ENCODE data around the gene PRDM15. TPM values are rescaled to one million over a fixed set of nuclear protein-coding genes. Genes with fewer than 3 reads are reported as not detected.

PRDM15 gene
- total and polyA plus RNA-seq, 7 experiments from 2014 or later, result 1.3 to 20.1 (median 15.1) TPM

DNA sequence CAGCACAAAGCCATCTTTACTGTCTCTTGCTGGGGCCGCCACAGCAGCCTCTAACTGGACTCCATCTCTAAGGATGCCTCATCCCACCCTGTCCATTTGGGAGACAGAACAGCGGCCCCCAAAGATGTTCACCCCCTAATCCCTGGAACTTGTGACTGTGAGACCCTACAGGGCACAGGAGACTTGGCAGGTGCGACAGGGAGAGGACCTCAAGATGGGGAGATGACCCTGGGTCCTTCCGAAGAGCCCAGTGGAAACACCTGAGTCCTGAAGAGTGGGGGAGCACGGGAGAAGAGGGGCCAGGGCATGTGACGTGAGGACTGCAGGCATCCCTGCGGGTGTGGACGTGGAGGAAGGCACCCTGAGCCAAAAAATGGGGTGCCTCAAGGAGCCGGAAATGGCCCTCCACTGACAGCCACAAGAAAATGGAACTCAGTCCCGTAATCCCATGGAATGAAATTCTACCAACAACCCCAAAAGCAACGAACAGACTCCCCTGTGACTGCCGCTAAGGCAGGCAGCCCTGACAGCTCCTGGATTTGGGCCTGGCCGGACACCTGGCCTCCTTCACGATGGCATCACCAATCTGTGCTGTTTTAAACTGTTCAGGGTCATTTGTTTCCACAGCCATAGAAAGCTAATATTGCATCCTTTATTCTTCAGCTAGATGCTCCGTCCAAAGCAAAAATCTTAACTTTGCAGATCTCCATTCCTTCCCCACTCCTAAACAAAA lies 40.7 kb upstream of the PRDM15 start:
- Histone ChIP-seq H3K4me3 (ENCODE audit: low read length) (no peak overlapping the region), H3K9me3 (ENCODE audit: control insufficient read depth in 2 of 3, low read length in 3 of 3) (no peaks in the 10 kb centered on the region), H3K27me3 (ENCODE audit: control insufficient read depth in 2 of 2, insufficient read depth in 2 of 2, low read length in 2 of 2) (no peaks in the 10 kb centered on the region), H3K4me1 (ENCODE audit: control insufficient read depth in 2 of 2, insufficient read depth in 2 of 2, low read length in 2 of 2) (peaks cover 9 to 11% of the 10 kb centered on the region in 2 donors), H3K36me3 (ENCODE audit: control insufficient read depth in 2 of 3, insufficient read depth in 3 of 3, low read length in 3 of 3) (peaks cover 0 to 43% (median 0%) of the 10 kb centered on the region in 3 experiments), H3K27ac (ENCODE audit: low read depth, low read length) (no peak overlapping the region)
- Mint-ChIP-seq H3K4me1 (peaks cover 20 to 32% (median 24%) of the 10 kb centered on the region in 7 donors), H3K36me3 (peaks cover 11 to 47% (median 14%) of the 10 kb centered on the region in 5 donors), H3K27ac (no peak overlapping the region), H3K4me3 (no peak overlapping the region), H3K9me3 (no peaks in the 10 kb centered on the region), H3K27me3 (no peaks in the 10 kb centered on the region)
- no peak for ATAC-seq
- intact Hi-C loops (cut with micrococcal nuclease), result no loop called here
- ChIA-PET POLR2A (no interaction called here), CTCF (no interaction called here)
- no peak for DNase-seq

DNA sequence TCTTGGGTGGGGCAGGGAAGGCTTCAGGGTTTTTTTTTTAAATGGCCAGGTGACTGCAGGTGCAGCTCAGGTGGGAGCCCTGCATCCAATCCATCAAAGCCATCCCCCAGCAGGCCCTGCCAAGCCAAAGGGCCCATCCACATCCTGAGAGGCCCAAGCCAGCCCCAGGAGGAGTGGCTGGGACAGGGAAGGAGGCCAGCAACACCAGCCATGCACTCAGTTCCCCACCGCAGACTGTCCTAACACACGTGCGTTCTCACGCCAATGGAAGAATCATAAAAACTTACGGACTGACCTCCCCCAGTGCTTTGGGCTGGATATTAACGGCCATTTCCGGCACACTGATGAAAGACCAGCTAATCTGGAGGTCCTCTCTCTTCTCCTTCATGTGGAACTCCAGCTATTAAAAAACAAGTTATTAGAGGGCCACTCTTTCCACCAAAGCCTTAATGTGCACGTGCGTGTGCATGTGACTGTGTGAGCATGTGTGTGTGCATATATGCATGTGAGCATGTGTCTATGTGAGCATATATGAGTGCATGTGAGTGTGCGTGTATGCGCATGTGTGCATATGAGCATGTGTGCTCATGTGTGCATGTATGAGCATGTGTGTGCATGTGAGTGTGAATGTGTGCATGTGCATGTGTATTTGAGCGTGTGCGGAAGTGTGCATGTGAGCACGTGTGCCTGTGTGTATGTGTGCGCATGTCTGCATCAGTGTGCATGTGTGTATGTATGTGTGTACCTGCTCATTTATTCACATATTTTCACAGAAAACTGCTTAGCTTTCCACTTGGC lies 39.6 kb upstream of the PRDM15 start:
- DNase-seq, result no peak
- ChIA-PET POLR2A (no interaction called here), CTCF (interaction anchor here (0.6 kb wide), 1 partner anchor 8 kb away, joined by 3 read pairs; no protein-coding TSS in a partner anchor)
- no peak for ATAC-seq
- intact Hi-C loops (cut with micrococcal nuclease), result no loop called here
- H3K4me1 Mint-ChIP-seq, result peaks cover 10 to 22% (median 15%) of the 10 kb centered on the region in 7 donors
- peak overlapping the region in 1 of 9 donors; percentile 55 for H3K27ac Mint-ChIP-seq
- no peak overlapping the region for H3K4me3 Mint-ChIP-seq
- peaks cover 0 to 51% (median 5%) of the 10 kb centered on the region in 3 experiments for H3K36me3 ChIP-seq (ENCODE audit: control insufficient read depth in 2 of 3, insufficient read depth in 3 of 3, low read length in 3 of 3)
- H3K4me3 ChIP-seq (ENCODE audit: low read length), result no peak overlapping the region
- H3K27me3 ChIP-seq (ENCODE audit: control insufficient read depth in 2 of 2, insufficient read depth in 2 of 2, low read length in 2 of 2), result no peaks in the 10 kb centered on the region
- peaks cover 11 to 49% (median 14%) of the 10 kb centered on the region in 5 donors for H3K36me3 Mint-ChIP-seq
- H3K27ac ChIP-seq (ENCODE audit: low read depth, low read length), result no peak overlapping the region
- peaks cover 1 to 3% of the 10 kb centered on the region in 2 donors for H3K4me1 ChIP-seq (ENCODE audit: control insufficient read depth in 2 of 2, insufficient read depth in 2 of 2, low read length in 2 of 2)
- H3K9me3 Mint-ChIP-seq, result no peaks in the 10 kb centered on the region
- no peaks in the 10 kb centered on the region for H3K9me3 ChIP-seq (ENCODE audit: control insufficient read depth in 2 of 3, low read length in 3 of 3)
- H3K27me3 Mint-ChIP-seq, result no peaks in the 10 kb centered on the region

DNA sequence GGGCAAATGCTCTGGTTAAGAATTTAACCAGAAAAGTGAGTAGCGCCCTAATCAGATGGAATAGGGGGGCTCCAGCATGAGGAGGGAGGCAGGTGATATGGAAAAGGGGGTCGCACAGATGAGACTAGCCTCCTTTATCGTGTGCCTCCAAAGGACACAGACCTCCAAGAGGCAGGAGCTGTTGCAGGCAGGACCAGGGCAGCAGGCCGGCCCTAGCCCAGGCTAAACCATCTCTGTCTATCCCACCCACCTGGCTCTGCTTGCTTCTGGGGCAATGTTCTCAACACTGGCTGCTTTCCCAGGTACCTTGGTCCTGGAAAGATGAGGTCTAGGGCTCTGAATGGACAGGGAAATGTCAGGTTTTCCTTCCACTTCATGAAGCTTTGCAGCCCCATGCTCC lies 38.4 kb upstream of the PRDM15 start:
- H3K27ac Mint-ChIP-seq, result no peak overlapping the region
- H3K4me1 Mint-ChIP-seq, result peaks cover 0 to 12% (median 4%) of the 10 kb centered on the region in 7 donors
- Histone ChIP-seq H3K27ac (ENCODE audit: low read depth, low read length) (no peak overlapping the region), H3K4me3 (ENCODE audit: low read length) (no peak overlapping the region), H3K36me3 (ENCODE audit: control insufficient read depth in 2 of 3, insufficient read depth in 3 of 3, low read length in 3 of 3) (peaks cover 0 to 63% (median 5%) of the 10 kb centered on the region in 3 experiments), H3K9me3 (ENCODE audit: control insufficient read depth in 2 of 3, low read length in 3 of 3) (no peaks in the 10 kb centered on the region), H3K4me1 (ENCODE audit: control insufficient read depth in 2 of 2, insufficient read depth in 2 of 2, low read length in 2 of 2) (no peaks in the 10 kb centered on the region), H3K27me3 (ENCODE audit: control insufficient read depth in 2 of 2, insufficient read depth in 2 of 2, low read length in 2 of 2) (no peaks in the 10 kb centered on the region)
- DNase-seq (no peak), ATAC-seq (no peak)
- intact Hi-C loops (cut with micrococcal nuclease), result no loop called here
- H3K4me3 Mint-ChIP-seq, result no peak overlapping the region
- H3K9me3 Mint-ChIP-seq, result no peaks in the 10 kb centered on the region
- ChIA-PET POLR2A (interaction anchor here (0.9 to 1.2 kb wide), 2 partner anchors 9 to 190 kb away, joined by 3 to 5 read pairs; no protein-coding TSS in a partner anchor), CTCF (no interaction called here)
- H3K27me3 Mint-ChIP-seq, result no peaks in the 10 kb centered on the region
- H3K36me3 Mint-ChIP-seq, result peaks cover 11 to 55% (median 14%) of the 10 kb centered on the region in 5 donors

DNA sequence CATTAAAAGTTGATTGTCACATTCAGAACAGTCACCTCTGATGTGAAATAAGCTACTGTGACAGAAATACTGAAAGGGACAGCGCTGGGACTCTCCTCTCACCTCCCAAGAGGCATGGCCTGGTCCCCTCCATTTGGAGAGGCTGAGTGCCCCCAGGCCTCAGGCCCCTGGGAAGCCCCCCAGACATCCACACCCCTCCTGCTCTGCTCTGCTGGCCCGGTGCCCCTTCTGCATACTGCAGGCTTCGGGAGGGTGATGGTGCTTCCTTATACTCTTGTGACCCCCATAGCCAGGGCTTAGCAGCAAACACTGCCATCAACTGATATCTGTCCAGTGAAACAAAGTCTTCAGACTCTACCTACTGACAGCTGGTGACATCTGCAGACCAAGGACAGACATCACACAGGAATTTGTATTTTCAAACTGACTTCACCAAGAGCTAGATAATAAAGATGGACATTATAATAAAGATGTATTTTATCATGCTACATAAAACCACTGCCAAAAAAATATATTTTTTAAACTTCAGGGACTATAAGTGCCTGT lies 37.8 kb upstream of the PRDM15 start:
- H3K27me3 ChIP-seq (ENCODE audit: control insufficient read depth in 2 of 2, insufficient read depth in 2 of 2, low read length in 2 of 2), result no peaks in the 10 kb centered on the region
- Mint-ChIP-seq H3K27ac (no peak overlapping the region), H3K9me3 (no peaks in the 10 kb centered on the region), H3K36me3 (peaks cover 13 to 55% (median 17%) of the 10 kb centered on the region in 5 donors), H3K27me3 (no peaks in the 10 kb centered on the region), H3K4me3 (no peak overlapping the region), H3K4me1 (peaks cover 0 to 10% (median 4%) of the 10 kb centered on the region in 7 donors)
- POLR2A ChIA-PET, result interaction anchor here (0.7 to 1.2 kb wide), 3 partner anchors 9 to 191 kb away, joined by 3 to 5 read pairs (median 3); no protein-coding TSS in a partner anchor
- DNase-seq (no peak), ATAC-seq (no peak)
- intact Hi-C loops (cut with micrococcal nuclease), result no loop called here
- CTCF ChIA-PET, result interaction anchor here (0.7 kb wide), 1 partner anchor 170 kb away, joined by 3 read pairs; no protein-coding TSS in a partner anchor
- no peak overlapping the region for H3K27ac ChIP-seq (ENCODE audit: low read depth, low read length)
- peaks cover 0 to 66% (median 5%) of the 10 kb centered on the region in 3 experiments for H3K36me3 ChIP-seq (ENCODE audit: control insufficient read depth in 2 of 3, insufficient read depth in 3 of 3, low read length in 3 of 3)
- no peak overlapping the region for H3K4me3 ChIP-seq (ENCODE audit: low read length)
- H3K9me3 ChIP-seq (ENCODE audit: control insufficient read depth in 2 of 3, low read length in 3 of 3), result no peaks in the 10 kb centered on the region
- H3K4me1 ChIP-seq (ENCODE audit: control insufficient read depth in 2 of 2, insufficient read depth in 2 of 2, low read length in 2 of 2), result no peaks in the 10 kb centered on the region

DNA sequence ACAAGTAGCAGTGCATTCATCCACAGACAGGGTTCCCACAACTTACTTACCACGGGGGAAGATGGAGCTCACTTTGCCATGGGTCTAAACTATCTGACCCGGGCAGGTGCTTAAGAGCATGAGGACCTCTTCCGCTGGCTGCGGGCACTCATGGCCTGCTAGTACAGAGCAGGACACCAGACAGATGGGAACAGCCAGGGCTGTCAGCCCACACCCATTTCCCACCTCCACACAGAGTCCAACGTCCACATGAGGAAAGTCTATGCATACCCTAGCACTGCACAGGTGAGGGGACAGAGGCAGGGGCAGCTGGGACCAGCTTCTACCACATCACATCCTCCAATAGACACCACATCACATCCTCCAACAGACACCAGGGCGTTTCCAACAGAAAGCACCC lies 35.8 kb upstream of the PRDM15 start:
- no peaks in the 10 kb centered on the region for H3K9me3 ChIP-seq (ENCODE audit: control insufficient read depth in 2 of 3, low read length in 3 of 3)
- Mint-ChIP-seq H3K9me3 (no peaks in the 10 kb centered on the region), H3K4me1 (no peaks in the 10 kb centered on the region), H3K4me3 (no peak overlapping the region), H3K36me3 (peaks cover 12 to 63% (median 20%) of the 10 kb centered on the region in 5 donors), H3K27me3 (no peaks in the 10 kb centered on the region), H3K27ac (no peak overlapping the region)
- H3K4me1 ChIP-seq (ENCODE audit: control insufficient read depth in 2 of 2, insufficient read depth in 2 of 2, low read length in 2 of 2), result no peaks in the 10 kb centered on the region
- POLR2A ChIA-PET, result no interaction called here
- no peak overlapping the region for H3K27ac ChIP-seq (ENCODE audit: low read depth, low read length)
- CTCF ChIA-PET, result no interaction called here
- intact Hi-C loops (cut with micrococcal nuclease), result no loop called here
- H3K4me3 ChIP-seq (ENCODE audit: low read length), result no peak overlapping the region
- H3K27me3 ChIP-seq (ENCODE audit: control insufficient read depth in 2 of 2, insufficient read depth in 2 of 2, low read length in 2 of 2), result no peaks in the 10 kb centered on the region
- ATAC-seq, result no peak
- no peak for DNase-seq
- peaks cover 0 to 82% (median 5%) of the 10 kb centered on the region in 3 experiments for H3K36me3 ChIP-seq (ENCODE audit: control insufficient read depth in 2 of 3, insufficient read depth in 3 of 3, low read length in 3 of 3)

DNA sequence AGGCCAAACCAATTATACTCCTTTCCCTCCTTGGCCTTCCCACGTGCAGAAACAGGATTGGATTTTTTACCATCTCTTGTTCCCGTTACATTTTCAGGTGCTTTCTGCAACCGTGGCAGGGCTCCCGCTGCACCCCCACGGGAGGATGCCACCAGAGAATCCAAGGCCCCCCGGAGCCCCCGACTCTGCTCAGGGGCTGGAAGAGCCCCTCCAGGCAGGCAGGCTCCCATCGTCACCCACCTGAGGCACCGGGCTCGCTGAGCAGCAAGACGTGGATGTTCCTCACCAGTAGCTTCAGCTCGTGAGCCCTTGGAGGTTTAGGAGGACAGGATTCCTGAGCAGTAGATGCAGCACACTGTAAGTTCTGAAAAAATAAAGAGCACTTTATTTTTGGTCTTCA lies 35.2 kb upstream of the PRDM15 start:
- POLR2A ChIA-PET, result no interaction called here

More for the DNA sequence above, 35.2 kb upstream of the PRDM15 start:
- H3K27ac ChIP-seq (ENCODE audit: low read depth, low read length), result no peak overlapping the region
- Mint-ChIP-seq H3K4me3 (no peak overlapping the region), H3K36me3 (peaks cover 12 to 67% (median 23%) of the 10 kb centered on the region in 5 donors), H3K27ac (no peak overlapping the region), H3K4me1 (no peaks in the 10 kb centered on the region), H3K9me3 (no peaks in the 10 kb centered on the region), H3K27me3 (no peaks in the 10 kb centered on the region)
- DNase-seq (no peak), ATAC-seq (no peak)
- H3K36me3 ChIP-seq (ENCODE audit: control insufficient read depth in 2 of 3, insufficient read depth in 3 of 3, low read length in 3 of 3), result peaks cover 0 to 85% (median 5%) of the 10 kb centered on the region in 3 experiments
- H3K4me1 ChIP-seq (ENCODE audit: control insufficient read depth in 2 of 2, insufficient read depth in 2 of 2, low read length in 2 of 2), result no peaks in the 10 kb centered on the region
- no peaks in the 10 kb centered on the region for H3K9me3 ChIP-seq (ENCODE audit: control insufficient read depth in 2 of 3, low read length in 3 of 3)
- CTCF ChIA-PET, result no interaction called here
- H3K4me3 ChIP-seq (ENCODE audit: low read length), result no peak overlapping the region
- intact Hi-C loops (cut with micrococcal nuclease), result no loop called here
- H3K27me3 ChIP-seq (ENCODE audit: control insufficient read depth in 2 of 2, insufficient read depth in 2 of 2, low read length in 2 of 2), result no peaks in the 10 kb centered on the region
